Peyer's patch (tissue), 4 donors: ENCODE results near the gene AK8. TPM values are rescaled to one million over a fixed set of nuclear protein-coding genes. Genes with fewer than 3 reads are reported as not detected.

Experiments
- DNase-seq, 3 donors: peaks; one replicate each; pipeline ENCODE4 v3.0.0-alpha.2; 2017 to 2019
- H3K27ac ChIP-seq, 4 donors: fragments of 200-600 bp; sonication (generic); one replicate each; pipeline ENCODE4 v1.5.1; 2016 to 2019
- H3K27me3 ChIP-seq, 2 donors: fragments of 200-600 bp; sonication (generic); one replicate each; pipeline ENCODE4 v1.5.1; 2019
- H3K36me3 ChIP-seq, 3 donors: fragments of 200-600 bp; sonication (generic); one replicate each; pipeline ENCODE4 v1.5.1; 2016 to 2019
- H3K4me1 ChIP-seq, 4 donors: fragments of 200-600 bp; sonication (generic); one replicate each; pipeline ENCODE4 v1.5.1; 2016 to 2019
- H3K4me3 ChIP-seq, 4 donors: fragments of 200-600 bp; sonication (generic); 1 replicate in 3 of 4; 2 replicates in 1 of 4; pipeline ENCODE4 v1.5.1; 2016 to 2019; ENCODE audit warnings: mild to moderate bottlenecking in 1 of 4
- H3K9me3 ChIP-seq, 4 donors: fragments of 200-600 bp; sonication (generic); one replicate each; pipeline ENCODE4 v1.5.1; 2016 to 2019; ENCODE audit warnings: mild to moderate bottlenecking in 1 of 4
- POLR2A ChIP-seq, 2 donors: fragments of 450-650 bp; IDR thresholded peaks; one replicate each; pipeline ENCODE4 v1.5.1; 2017; ENCODE audit warnings: antibody characterized with exemption in 2 of 2, mild to moderate bottlenecking in 2 of 2, moderate library complexity in 2 of 2
- total RNA-seq, 4 donors: library from RNA; depleted of rRNA; stranded (reverse); fragments of >200 nt; gene quantifications; one replicate each; pipeline ENCODE4 v1.1.0, GENCODE V29; 2016
- TF ChIP-seq, protein P1 (sequence below), 6 experiments: fragments of 450-650 bp in 4 of 6; fragments of 200-600 bp in 2 of 6; sonication (generic) in 1 of 6; IDR thresholded peaks; one replicate each; pipeline ENCODE4 v1.5.1; 2017 to 2019; ENCODE audit warnings: antibody characterized with exemption in 6 of 6, mild to moderate bottlenecking in 3 of 6, moderate library complexity in 1 of 6

AK8 gene
- total RNA-seq, 4 donors from 2014 or later = not detected

DNA sequence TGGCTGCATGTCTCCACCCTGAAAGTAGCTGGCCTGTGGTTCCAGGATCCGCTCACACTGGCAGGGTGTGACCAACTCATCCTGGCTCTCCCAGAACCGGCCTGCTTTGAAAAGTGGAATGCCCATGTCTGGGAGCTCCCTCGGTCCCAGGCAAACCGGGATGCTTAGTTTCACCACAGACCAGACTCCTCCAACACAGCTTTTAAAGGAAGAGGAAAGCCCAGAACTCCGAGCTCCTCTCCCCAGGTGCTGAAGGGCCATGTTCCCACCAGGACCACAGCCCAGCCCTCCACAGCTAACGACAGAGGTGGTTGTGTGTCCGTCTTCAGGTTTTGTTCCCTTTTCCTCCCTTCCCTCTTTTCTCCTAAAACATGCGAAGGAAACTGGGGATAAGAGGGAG is 169.8 kb downstream of the AK8 start:
- no peak for DNase-seq
- H3K36me3 ChIP-seq = no peaks in the 10 kb centered on the region
- no peaks in the 10 kb centered on the region for H3K27me3 ChIP-seq
- TF ChIP-seq, protein P1, sequence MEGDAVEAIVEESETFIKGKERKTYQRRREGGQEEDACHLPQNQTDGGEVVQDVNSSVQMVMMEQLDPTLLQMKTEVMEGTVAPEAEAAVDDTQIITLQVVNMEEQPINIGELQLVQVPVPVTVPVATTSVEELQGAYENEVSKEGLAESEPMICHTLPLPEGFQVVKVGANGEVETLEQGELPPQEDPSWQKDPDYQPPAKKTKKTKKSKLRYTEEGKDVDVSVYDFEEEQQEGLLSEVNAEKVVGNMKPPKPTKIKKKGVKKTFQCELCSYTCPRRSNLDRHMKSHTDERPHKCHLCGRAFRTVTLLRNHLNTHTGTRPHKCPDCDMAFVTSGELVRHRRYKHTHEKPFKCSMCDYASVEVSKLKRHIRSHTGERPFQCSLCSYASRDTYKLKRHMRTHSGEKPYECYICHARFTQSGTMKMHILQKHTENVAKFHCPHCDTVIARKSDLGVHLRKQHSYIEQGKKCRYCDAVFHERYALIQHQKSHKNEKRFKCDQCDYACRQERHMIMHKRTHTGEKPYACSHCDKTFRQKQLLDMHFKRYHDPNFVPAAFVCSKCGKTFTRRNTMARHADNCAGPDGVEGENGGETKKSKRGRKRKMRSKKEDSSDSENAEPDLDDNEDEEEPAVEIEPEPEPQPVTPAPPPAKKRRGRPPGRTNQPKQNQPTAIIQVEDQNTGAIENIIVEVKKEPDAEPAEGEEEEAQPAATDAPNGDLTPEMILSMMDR (IDR thresholded peaks at IDR 0.05) = no peak
- TF ChIP-seq POLR2A (IDR thresholded peaks at IDR 0.05) = no peak
- H3K27ac ChIP-seq = no peak overlapping the region
- no peak overlapping the region for H3K4me3 ChIP-seq
- H3K9me3 ChIP-seq = no peaks in the 10 kb centered on the region
- H3K4me1 ChIP-seq = no peaks in the 10 kb centered on the region

DNA sequence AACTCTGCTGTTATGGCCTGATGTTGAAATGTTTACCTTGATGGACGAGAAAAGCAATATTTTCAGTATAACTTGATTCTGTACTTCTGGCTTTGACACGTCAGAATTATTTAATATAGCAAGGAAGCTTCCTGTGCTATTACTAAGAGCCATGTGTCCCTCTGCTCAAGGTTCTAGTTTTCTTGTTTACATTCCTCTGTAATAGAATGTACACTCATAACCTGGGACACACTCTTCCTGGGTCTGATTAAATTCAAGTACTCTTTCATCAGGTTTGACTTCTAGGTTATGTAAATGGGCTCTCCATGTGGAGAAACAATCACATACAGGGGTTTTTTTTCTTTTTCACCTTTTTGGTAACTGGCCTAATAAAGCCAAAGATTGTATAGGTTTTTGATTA is 174.7 kb downstream of the AK8 start:
- TF ChIP-seq, protein P1 (IDR thresholded peaks at IDR 0.05) = no peak
- no peak for TF ChIP-seq POLR2A (IDR thresholded peaks at IDR 0.05)
- H3K27ac ChIP-seq = no peak overlapping the region

GRCh38 chr9:132702254-132702653 is 175.8 kb downstream of the AK8 start:
- H3K27me3 ChIP-seq = no peaks in the 10 kb centered on the region
- no peak overlapping the region for H3K4me3 ChIP-seq
- H3K4me1 ChIP-seq = no peaks in the 10 kb centered on the region
- H3K36me3 ChIP-seq = no peaks in the 10 kb centered on the region
- TF ChIP-seq, protein P1 (IDR thresholded peaks at IDR 0.05) = no peak
- no peak for TF ChIP-seq POLR2A (IDR thresholded peaks at IDR 0.05)
- H3K9me3 ChIP-seq = peaks cover 0 to 3% (median 0%) of the 10 kb centered on the region in 4 donors
- no peak for DNase-seq
- H3K27ac ChIP-seq = no peak overlapping the region

More for the DNA sequence above, 174.7 kb downstream of the AK8 start:
- no peak for DNase-seq
- Histone ChIP-seq H3K36me3 (no peaks in the 10 kb centered on the region), H3K27me3 (no peaks in the 10 kb centered on the region), H3K9me3 (no peaks in the 10 kb centered on the region), H3K4me3 (no peak overlapping the region), H3K4me1 (no peaks in the 10 kb centered on the region)

DNA sequence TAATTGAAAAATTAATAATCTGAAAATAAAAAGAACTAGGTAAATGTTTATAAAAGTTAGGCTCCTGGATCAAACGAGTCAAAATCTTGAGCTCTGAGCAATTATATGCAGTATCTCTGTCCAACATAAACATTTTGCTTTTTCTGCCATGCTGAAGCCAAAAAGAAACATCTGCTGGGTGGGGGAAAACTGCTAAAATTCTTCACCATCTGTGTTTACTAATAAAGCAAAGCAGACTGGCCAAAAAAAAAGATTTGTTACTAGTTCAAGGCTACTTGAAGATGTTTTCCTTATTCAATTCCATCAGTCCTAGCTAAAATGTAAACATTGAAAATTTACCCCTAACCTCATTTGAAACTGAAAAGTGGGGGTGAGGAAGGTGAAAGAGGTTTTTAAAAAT is 178.1 kb downstream of the AK8 start:
- Histone ChIP-seq H3K4me3 (no peak overlapping the region), H3K9me3 (peaks cover 0 to 6% (median 0%) of the 10 kb centered on the region in 4 donors), H3K4me1 (no peaks in the 10 kb centered on the region), H3K36me3 (no peaks in the 10 kb centered on the region), H3K27ac (no peak overlapping the region), H3K27me3 (no peaks in the 10 kb centered on the region)
- no peak for TF ChIP-seq POLR2A (IDR thresholded peaks at IDR 0.05)
- TF ChIP-seq, protein P1 (IDR thresholded peaks at IDR 0.05) = no peak
- no peak for DNase-seq

DNA sequence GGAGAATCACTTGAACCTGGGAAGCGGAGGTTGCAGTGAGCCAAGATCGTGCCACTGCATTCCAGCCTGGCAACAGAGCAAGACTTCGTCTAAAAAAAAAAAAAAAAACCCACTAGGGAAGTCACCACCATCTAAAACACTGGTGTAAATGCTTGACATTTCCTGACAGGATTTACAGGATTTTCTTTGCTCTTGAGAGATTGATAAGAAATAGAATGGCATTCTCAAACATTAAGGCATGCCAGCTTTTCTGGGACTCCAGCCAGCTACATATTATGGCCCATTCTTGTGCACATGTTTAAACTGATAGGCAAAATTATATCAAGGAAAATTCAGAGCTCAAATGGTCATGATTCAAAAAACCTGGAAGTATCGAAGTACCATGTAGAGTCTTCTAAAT is 179.1 kb downstream of the AK8 start:
- peaks cover 0 to 6% (median 0%) of the 10 kb centered on the region in 4 donors for H3K9me3 ChIP-seq
- DNase-seq = no peak

More for the DNA sequence above, 179.1 kb downstream of the AK8 start:
- Histone ChIP-seq H3K4me1 (no peaks in the 10 kb centered on the region), H3K27me3 (no peaks in the 10 kb centered on the region), H3K4me3 (no peak overlapping the region), H3K36me3 (no peaks in the 10 kb centered on the region), H3K27ac (no peak overlapping the region)
- TF ChIP-seq, protein P1 (IDR thresholded peaks at IDR 0.05) = no peak
- TF ChIP-seq POLR2A (IDR thresholded peaks at IDR 0.05) = no peak
